NCI-H2107 treated with DMSO at 0.1 percent for 48 hours (cell line): ENCODE measurements around the gene DGKD.

Source experiments
- DNase-seq: peaks from one replicate; lab custom pipeline; 2025; ENCODE audit not compliant: unreplicated experiment; lab: John Stamatoyannopoulos, UW

The DGKD gene

DNA sequence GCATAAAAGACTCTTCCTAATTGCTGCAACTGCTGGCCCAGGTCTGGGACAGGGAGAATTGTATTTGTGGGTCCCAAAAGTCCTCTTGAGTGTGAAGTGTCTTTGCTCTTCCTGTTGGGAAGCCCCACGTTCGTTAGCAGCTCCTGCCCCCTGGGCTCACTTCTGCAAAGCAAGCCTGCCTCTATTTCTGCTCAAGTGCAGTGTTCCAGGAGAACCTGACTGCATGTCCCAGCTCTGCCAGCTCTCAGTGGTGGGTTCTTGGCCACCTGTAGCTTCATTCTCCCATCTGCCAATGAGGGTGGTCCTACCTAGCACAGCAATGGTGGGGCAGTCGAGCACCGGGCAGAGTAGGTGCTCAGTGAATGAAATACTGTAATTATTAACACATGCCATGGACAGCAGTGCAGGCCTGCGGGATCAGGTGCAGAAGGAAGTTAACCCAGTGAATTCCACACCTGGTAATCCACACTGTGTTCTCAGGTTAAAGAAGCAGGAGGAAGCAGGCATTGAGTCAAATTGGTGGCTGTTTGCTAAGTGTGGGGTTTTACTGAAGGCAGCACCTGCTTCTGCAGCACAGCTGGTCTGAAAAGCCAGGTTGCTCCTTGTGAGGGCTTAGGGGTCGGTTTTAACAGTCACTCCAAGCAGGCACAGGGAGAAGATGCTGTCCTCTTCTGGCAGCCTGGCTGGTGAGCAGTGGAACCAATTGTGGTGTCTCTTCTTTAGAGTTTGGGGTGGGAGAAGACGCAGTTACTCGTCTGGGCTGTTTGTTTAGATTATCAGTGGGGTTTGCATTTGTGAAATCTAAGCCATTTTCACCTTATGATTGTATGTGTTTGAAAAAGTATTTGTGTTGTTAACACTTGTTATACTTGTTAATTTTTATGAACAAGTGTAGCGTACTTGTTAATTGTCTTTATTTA lies 54.3 kb downstream of the DGKD start:
- peak; percentile 37 for DNase-seq

DNA sequence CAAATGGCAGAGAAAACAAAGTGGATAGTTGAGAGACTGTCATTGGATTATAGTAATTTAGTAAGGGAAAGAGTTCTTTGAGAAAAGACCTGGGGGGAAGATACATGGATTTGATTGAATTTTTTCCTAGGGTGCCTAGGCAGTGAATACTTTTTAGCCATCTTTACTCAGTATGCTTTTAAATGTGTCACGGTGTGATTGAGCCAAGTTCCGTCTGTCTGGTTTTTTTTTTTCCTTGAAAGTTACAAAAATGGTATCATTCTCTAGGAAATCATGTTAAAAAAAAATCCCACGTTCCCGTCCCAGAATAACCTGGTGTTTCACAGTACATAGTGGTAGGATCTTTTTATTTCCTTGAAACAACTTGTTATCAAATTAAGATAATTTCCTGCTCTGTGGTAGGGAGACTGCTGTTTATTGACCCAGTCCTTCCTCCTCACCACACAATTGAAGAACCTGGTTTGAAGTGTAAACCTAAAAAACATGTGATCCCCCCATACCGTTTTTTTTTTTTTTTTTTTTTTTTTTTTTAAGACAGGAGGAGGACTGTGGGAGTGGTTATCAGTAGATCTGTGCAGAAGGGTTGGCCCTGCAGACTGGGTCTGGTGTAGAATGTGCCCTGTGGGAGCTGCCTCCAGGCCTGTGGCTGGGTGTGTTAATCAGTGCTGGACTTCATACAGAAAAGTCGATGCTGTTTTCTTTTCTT lies 55.1 kb downstream of the DGKD start:
- no peak for DNase-seq

DNA sequence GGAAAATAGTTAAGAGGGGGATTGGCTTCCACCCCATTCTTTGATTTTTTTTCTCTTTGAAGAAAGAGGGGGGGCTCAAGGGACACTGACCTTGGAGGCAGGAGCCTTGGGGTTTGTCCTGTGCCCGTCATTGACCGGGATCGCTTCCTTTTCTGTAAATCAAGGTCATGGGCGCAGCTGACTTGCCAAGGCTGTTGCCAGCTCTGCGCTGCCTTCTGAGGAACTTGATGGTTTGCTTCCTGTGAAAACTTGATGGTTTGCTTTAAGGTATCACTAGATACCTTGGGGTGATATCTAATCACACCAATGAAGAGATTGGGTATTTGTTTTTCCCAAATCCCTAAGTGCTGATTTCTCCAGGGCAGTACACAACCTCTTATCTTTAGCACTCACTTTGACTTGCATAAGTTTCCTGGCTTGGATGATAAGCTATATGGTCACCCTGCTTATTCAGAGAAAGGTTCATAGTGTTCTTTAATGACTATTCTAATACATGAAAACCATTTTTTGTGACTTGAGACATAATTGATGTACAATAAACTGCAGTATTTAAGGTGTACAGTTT lies 56.0 kb downstream of the DGKD start:
- DNase-seq, result no peak

DNA sequence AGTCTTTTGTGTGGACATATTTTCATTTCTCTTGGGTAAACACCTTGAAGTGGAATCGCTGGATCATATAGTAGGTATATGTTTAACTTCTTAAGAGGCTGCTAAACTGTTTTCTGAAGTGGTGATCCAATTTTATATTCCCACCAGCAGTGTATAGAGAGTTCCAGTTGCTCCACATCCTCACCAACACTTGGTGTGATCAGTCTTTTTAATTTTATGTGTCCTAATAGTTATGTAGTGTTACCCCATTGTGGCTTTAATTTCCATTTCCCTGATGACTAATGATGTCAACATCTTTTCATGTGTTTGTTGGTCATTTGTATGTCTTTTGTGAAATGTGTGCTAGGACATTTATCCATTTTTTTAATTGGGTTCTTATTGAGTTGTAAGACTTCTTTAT lies 56.9 kb downstream of the DGKD start:
- no peak for DNase-seq

DNA sequence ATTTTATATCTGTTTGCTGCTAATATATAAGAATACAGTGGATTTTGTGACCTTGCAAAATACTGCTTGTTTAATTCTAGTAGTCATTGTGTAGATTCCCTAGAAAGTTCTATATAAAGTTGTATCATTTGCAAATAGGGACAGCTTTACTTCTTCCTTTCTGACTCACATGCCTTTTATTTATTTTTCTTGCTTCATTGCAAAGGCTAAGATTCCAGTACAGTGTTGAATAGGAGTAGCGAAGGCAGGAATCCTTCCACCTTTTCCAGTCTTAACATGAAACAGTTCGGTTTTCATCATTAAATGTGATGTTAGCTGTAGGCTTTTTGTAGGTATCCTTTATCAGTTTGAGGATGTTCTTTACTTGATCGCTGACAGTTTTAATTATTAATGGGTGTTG lies 58.1 kb downstream of the DGKD start:
- DNase-seq, result no peak

DNA sequence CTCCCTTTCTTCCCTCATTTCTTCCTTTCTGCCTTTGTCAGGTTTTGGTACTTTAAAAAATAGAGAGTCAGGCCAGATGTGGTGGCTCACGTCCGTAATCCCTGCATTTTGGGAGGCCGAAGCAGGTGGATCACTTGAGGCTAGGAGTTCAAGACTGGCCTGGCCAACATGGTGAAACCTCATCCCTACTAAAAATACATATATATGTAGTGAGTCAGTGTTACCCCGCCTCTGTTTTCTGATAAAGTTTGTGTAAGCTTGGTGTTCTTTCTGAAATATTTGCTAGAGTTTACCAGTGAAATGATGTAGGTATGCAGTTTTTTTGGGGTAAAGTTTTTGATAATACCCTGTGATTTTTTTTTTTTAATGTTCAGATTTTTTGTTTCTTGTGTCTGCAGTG lies 58.8 kb downstream of the DGKD start:
- DNase-seq, result no peak

DNA sequence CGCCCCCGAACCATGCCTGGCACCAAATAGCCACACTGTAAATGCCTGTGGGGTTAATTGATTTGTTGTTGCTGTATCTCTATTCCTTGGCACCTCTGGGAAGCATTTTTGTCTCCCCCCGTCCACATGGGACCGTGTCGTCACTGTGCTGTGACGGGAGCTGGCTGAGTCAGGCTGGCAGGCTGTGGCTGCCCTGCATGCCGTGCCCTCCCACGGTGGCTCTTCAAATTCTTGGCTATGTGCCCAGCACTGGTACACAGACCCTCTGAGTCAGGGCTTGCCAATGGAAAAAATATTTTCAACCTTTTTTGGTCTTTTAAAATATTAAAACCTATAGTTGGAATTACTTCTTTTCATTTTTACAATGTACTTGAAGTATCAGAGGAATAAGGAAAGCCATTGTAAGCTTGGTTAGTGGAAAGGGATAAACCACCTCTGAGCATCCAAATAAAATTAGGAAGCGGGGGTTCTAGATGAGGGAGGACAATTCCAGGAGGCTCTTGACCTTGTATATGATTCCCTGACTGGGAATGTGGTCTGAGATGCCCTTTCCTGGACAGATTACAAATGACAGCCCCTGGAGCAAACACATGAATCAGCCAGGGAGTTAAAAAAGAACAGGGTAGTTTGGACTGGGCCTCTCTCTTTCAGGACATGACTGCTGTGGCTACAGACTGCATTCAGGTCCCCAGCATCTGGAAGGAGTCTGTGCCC lies 59.4 kb downstream of the DGKD start:
- DNase-seq, result peak; percentile 28

DNA sequence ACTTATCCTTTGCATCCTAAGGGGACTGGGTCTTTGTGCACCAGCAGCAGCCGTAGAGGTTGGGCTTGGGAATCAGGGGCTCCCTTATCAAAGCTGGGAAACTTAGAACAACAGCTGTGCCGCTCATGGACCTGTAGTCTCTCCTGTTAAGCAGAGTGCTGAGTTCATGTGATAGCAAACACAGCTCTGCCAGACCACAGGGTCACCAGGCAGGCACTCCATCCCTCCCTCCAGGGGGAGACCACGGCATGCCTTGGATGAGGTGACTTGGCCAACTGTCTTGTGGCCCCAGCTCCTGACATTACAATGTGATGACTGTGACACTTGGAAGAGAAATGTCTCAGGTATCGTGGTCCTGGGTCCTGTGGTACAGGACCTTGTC lies 60.0 kb downstream of the DGKD start:
- DNase-seq, result no peak

DNA sequence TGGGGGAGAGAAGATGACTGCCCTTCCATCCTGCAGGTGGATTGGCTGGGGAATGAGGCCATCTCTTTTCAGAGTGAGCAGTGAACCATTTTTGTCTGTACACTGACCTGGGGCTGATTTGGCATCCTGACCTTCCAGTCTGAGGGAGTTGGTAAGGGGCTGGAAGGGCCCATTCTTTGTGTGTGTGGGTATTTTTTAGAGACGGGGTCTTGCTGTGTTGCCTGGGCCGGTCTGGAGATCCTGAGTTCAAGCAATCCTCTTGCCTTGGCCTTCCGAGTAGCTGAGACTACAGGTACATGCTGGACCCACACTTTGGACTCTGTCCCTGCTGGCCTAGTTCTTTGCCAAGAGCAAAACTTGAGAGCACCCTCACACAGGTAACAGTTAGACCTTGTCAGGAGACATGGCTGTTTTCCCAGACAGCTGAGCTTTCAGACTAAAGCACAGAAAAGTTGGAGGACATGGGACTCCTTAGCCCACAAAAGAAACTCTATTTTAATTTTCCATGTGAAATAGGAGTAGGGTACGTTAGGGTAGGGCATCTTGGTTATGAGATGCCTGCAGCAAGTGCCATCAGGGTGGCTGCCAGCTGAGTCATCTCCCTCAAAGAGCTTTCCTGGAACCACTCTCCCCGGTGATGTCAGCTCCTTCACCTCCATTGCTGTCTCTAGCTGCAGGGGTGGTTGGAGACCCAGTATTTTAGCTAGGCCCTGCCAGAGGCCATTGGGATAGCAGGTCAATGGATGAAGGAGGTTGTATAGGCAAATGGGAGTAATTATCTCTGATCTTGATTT lies 60.7 kb downstream of the DGKD start:
- DNase-seq, result no peak

DNA sequence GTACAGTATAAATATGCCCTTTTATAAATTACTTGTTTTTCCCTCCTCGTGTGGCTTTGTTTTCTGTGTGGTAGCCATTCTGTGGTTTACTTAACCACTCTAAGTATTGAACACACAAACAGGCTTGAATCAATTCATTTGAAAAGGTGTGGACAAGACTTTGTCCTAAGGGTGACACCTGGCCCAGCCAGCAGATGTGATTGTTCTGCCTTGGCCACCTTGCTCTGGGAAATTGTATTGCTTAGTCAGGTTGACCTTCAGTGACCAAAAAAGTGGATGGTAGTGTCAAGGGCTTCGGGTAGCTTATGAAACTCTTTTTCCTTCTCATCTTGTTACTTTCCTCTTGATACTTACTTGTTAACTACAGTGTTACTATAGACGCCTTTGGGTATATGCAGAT lies 61.9 kb downstream of the DGKD start:
- no peak for DNase-seq

DNA sequence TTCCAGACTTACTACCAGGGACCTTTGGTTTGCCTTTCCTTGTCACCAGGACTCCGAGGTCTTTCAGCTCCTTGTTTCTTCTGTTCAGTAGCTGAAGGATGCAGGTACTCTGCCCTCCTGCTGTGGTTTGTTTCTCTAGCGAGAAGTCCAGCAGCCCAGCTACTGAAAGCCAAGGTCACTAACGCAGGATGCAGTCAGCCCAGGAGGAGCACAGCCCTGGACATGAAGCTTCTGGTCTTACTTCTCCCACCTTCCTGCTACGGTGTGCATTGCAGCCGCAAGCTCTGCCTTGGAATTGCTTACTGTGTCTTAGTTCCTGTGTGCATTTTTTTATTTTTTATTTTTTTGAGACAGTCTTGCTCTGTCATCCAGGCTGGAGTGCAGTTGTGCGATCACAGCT lies 62.4 kb downstream of the DGKD start:
- no peak for DNase-seq

DNA sequence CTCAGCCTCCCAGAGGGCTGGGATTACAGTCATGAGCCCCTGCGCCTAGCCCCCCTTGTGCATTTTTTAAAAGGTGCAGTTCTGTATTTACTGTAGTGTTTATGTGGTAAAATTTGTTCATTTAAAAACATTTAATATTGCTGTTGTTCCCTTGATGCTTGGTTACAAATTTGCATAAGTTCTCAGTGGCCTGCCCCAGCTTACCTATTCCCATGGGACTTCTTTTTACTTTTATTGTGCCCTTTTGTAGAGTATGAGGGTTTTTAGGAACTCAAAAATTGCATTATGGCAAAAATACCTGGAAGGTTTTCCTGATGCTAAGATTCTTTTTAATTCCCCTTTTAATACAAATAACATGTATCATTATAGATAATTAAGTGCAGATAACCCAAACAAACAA lies 63.0 kb downstream of the DGKD start:
- DNase-seq, result no peak

DNA sequence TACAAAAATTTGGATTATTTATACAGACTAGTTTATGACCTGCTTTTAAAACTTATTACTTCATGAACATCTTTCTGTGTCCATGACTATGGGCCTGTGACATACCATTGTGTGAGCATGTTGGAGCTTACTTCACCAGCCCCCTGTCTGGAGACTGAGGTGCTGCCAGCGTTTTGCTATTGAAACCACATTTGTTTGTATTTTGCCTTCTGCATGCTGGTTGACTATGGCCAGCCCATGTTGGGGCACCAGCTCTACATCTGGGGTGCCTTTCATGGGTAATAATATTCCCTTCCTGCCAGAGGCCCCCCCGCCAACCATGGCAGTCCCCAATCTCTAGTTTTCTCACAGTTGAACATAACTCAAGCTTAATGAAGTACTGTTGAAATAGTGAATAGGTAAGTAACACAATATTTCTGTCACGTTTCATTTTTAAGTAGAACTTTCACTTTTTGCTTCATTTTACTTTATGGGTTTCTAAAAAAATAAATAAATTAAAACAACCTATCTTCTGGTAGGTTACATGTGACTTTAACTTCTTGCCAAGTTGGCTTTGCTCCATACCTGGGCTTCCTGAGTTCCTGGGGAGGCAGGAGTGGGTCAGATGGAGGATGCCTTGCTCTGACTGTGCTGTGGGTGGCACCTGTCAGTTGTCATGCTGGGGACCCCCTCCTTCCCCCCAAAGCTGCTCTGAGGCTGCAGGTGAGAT lies 63.9 kb downstream of the DGKD start:
- no peak for DNase-seq

DNA sequence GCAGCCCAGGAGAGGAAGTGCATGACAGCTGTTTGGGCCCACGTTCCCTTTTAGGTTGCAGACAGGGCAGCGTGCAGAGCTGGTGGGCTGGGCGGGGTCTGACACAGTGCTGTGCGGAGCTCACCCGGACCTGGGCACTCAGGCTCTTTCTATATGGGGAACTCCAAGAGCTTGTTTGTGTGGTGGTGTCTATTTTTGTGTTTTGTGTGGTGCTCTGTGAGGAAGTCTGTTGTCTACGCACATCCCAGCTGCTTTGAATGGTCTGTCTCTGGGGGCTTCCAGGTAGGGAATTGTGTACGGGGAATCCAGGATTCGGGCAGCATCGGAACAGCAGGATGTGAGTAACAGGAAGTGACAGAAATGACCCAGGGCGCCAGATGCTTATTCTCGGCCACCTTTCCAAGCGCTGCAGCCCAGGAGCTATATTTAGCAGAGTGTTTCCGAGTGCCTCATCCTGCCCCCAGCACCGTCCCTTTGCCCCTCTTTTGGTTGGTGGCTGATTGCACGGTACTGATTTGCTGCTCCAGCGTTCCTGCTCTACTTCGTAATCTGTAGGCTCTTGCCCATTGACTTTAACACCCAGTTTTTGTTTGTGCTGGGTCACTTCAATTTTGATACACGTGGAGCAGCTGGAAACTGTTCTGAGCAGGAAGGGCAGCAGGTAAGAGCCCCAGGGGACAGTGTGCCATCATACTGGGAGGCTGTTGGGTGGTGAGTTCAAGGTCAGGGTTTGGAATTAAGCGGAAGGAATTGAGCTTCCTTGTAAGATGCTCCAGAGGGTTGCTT lies 64.7 kb downstream of the DGKD start:
- DNase-seq, result no peak

DNA sequence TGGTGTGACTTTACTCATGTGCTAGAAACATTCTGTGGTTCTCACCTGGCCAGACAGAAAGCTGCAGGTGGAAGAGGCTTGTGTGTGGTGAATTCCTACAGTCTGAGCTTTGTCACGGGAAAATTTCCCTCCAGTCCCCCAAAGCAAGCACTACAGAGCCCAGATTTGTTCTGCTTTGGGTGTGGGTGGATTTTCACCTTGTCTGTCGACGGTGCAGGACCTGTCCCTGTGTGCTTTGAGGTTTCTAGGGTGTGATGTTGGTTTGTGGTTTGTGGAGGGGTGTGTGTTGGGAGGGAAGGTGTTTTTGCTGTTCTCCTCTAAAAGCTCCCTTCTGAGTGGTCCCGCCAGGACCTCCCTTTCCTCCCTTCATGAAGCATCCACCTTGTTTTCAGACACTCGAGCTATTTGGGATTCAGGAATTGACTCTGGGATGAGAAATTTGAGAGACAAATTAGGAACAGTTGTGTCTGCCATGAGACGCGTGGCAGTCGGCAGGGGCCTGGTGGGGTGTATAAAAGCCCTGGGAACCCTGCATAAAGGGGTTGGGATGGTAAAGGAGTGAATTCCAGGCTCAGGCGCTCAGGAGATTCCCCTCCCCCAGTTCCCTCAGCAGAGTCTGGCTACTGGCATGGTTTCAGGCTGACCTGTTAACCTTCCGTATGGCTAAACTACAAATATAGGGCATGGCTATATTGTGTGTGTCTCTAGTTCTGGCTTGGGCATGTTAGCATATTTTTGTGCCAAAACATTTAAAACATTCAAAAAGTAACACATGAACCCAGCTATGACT lies 65.5 kb downstream of the DGKD start:
- DNase-seq, result no peak

DNA sequence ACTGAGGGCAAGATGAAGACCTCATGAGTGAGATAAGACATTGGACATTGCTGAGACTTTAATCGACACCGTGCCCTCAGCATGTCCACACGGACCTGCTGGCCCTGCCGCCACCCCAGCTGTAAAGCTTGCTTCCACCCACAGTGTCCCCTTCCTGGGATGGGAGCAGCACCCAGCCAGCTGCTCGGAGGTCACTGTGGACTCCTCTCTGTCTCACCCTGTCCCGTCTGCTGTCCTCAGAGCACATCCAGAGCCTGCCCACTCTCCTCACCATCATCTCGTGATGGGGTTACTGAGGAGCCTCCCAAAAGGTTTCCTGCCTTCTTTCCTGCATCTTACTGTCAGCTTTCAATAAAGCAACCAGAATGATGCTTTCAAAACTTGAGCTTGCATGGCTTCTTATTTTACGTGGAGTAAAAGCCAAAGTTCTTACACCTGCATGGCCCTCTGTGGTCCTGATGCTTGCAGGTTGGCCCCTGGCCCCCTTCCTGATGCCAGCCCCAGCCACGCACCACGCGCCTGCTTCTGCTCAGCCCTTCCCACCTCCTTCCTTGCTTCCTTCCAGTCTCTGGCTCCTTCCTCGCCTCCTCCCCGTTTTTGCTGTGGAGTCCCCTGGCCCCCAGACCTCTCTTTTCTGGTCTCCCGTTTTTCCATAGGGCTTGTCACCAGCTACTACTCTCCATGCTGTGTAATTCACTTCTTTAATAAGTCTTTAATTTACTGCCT lies 67.0 kb downstream of the DGKD start:
- no peak for DNase-seq

DNA sequence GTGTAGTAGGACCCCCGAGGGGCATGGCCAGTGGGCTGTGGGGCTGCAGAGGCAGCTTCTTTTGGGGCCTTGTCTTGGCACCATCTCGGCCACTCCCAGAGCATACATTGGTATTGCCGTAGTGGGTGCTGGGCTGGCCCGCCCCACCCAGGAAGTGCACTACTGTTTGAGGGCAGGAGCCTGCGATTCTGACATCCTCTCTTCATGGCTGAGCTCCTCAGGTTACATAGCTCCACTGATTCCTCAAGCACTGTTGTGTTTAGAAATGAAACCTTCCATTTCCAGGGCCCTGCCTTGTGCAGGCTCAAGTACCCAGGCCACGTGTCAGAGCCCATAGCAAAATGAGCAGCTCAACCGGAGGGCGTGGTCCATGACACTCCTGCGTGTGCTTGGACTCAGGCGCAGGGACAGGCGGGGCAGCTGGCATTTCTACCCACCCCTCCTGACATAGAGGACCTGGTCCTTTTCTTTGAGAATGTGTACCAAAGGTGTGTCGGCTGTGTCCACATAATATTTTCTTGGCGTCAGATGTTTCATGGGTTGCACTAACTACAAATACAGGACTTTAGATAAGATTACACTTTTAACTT lies 67.9 kb downstream of the DGKD start:
- peak; percentile 43 for DNase-seq
